Stimulated activated CD4-positive, alpha-beta T cell treated with anti-CD3 and anti-CD28 coated beads, Interleukin-1b, Interleukin-23, amount 100 ng/mL, for 4 hours (primary cell): ENCODE measurements around the gene ABCA3.

ENCODE experiments used
- DNase-seq, 2 donors: peaks; one replicate each; pipeline ENCODE4 v3.0.0-alpha.2; 2020; ENCODE audit warnings: low read depth in 2 of 2

ABCA3 gene

DNA sequence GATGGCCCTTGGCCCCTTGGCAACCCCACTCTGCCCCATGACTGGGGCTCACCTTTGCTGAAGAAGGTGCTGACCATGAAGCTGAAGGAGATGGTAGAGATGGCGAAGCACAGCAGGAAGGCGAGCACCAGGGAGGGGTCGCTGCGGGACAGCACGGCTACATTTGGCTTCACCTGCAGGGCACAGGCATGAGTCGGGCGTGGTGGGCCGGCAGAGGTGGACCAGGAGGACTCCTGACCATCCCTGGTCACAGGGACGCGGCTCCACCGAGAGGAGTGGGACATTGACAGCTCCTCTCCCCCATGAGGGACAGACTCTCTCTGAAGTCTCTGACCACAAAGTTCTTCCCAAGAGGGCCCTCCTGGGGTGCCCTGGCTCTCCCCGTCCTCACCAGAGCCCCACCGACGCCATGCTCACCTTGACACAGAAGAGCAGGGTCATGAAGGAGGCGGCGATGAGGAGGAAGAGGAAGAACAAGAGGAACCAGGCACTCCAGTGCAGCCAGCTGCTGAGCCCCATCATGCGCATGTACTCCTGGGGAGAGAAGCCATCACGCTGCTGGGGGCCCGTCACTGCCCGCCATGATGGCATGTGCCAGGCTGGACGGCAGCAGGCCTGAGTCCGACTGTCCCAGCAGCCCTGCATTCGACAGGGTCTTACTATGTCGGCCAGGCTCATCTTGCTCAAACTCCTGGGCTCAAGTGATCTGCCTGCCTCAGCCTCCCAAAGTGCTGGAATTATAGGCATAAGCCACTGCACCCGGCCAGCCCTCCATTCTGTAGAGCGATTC lies 23.1 kb downstream of the ABCA3 start:
- DNase-seq, result no peak

GRCh38 chr16:2308089-2308962 lies 32.2 kb downstream of the ABCA3 start:
- no peak for DNase-seq

DNA sequence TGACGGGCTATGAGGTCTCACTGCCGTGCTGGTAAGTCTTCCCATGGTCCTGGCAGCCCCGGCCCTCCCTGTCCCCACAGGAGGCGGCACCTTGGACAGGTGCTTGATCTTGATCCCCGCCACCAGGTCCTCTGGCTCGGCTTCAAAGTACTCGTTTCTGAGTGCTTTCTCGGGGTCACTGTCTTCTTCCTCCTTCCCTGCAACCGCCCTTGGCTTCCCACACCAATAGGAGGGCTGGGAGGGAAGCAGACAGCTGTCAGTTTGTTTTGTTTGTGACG lies 40.7 kb downstream of the ABCA3 start:
- no peak for DNase-seq

- no peak for DNase-seq
Measured at GRCh38 chr16:2299121-2299914, 41.2 kb downstream of the ABCA3 start.

DNA sequence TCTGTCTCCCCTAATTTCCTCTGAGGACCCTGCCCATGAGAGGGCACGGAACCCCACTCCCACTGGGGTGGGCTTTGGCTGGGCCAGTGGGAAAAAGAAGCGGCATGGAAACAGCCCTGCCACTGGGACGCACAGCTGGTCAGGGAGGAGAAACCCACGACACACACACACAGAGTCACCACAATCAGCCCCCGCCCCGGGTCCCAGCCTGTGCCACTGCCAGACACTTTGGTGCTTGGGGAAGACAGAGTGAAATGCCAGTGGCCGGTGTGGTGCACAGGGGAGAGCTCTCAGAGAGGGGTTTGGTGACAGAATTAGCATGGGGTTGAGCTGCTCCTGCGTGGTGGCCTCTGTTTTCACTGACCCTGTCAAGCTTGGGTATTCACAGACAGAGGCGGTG lies 41.9 kb downstream of the ABCA3 start:
- no peak for DNase-seq

DNA sequence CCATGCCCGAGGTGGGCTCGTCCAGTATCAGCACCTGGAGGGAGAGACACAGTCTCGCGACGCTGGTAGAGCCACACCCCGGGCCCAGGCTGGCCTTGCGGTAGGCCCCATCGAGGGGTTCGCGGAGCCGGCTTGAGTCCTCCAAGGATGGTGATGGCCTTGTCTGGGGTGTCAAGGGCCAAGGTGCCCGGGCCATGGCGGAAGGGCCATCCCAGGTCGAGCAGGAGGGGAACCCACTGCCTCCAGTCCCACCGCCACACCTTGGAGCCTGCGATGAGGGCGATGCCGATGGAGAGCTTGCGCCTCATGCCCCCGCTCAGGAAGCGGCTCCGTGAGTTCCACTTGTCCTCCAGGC lies 43.0 kb downstream of the ABCA3 start:
- no peak for DNase-seq

DNA sequence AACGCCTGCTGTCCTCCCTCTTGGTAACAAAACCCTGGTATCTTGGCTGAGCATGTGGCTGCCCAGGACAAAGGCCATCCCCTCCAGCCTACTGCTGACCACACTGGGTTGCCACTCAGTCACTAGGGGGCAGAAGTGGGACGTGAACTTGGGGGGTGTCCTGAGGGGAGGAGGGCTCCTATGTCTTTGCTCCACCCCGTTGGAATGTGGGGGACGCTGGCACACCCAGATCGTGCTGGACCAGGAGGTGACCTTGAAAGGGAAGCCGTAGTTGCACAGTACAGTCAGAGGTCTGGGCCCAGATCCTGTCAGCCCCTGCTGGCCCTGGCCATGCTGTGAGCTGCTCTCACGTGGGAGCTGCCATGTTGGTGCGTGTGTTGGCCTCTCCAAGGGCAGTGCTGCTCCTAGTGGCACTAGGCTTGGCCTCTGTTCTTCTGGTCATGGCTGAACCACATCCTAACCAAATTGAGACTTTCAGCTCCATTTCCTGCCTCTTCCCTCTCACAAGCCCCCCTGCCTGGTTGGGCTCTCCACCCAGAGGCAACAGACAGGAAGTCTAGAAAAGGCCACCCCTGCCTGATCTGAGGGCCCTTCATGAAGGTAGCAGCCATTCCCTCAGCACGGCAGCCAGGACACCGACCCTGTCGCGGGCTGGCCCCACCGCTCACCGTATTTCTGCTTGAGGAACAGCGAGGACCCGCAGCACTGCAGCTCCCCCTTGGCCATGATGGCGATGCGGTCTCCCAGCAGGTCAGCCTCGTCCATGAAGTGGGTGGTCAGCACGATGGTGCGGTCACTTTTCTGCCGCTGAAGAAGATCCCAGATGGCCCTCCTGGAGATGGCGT lies 43.6 kb downstream of the ABCA3 start:
- no peak for DNase-seq

GRCh38 chr16:2295056-2295798 lies 45.3 kb downstream of the ABCA3 start:
- DNase-seq, result no peak

DNA sequence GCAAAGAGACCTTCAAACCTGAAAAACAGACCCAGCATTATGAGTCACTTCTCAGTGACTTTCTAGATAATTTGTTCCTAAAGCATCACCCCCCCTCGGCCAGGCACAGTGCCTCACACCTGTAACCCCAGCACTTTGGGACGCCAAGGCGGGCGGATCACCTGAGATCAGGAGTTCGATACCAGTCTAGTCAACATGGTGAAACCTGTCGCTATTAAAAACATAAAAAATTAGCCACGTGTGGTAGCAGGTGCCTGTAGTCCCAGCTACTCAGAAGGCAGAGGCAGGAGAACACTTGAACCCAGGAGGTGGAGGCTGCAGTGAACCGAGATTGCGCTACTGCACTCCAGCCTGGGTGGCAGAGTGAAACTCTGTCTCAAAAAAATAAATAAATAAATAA lies 48.3 kb downstream of the ABCA3 start:
- no peak for DNase-seq

DNA sequence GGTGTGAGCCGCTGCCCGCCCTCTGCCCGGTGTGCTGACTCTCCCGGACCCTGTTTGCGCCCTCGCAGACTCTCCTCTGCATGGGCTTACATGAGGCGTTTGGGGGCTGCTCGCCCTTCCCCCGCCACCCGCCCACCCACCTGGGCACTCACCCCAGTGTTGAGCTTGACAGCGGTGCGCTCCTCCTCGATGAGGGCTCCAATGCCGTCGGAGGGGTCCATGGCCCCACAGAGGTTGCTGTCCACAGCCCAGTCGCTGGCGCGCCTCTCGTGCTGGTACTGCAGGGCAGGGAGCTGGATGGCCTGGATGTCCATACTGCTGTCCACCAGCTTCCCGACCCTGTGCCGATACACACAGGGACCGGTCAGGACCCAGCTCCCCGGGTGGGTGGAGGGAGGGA lies 51.2 kb downstream of the ABCA3 start:
- DNase-seq, result no peak

DNA sequence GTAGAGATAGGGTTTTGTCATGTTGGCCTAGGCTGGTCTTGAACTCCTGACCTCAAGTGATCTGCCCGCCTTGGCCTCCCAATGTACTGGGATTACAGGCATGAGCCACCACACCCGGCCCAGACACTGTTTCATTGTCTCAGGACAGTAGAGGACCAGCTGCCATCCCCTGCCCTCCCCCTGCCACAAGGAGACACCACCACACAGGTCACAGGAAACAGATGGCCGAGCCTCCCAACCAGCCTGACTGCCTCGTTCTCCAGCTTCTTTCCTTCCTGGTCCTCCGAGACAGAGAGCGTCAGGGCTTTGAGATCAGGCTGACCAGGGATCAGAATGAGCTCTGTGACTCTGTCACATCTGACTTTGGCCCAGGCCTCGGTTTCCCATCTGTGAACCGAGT lies 51.8 kb downstream of the ABCA3 start:
- DNase-seq, result no peak

- DNase-seq, result no peak
Measured at GRCh38 chr16:2287916-2288547, 52.5 kb downstream of the ABCA3 start.

DNA sequence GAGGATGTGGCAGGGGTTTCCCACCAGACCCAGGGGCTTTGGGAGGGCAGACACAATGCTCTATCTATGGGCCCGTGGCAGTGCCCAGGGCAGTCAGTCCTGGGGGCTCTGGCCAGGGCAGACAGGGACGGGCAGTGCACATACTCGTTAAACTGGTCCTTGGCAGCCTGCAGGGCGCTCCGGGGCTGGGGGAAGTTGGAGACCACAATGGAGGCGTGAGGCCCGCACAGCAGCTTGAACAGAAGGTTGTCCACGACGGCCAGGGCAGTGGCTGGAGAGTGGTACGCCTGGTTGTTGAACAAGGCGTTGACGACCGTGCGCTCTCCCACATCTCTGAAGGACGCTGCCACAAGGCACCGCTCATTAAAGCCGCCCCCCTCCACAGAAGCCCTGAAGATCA lies 54.0 kb downstream of the ABCA3 start:
- DNase-seq, result no peak

DNA sequence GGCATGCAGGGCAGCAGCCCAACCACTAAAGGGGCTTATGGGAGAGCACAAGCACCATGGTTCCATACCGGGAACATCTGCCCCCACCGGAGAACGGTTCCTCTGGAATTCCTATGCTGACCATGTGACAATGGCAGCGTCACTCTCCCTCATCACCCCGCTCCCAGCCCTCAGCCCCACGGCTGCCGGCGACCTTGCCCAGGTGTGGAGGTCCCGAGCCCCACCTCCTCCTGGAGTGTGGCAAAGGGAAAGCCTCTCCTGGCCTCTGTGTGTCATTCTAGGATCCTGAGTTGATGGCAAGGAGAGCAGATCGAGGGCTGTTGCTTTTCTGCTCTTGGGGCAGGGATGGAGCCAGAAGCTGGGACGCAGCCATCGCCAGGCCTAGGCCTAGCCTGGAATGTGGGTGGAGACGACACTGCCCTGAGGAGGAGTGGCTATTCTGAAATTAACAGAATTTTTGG lies 54.8 kb downstream of the ABCA3 start:
- DNase-seq, result no peak

- no peak for DNase-seq
Measured at GRCh38 chr16:2284797-2285576, 55.5 kb downstream of the ABCA3 start.

GRCh38 chr16:2284001-2284770 lies 56.3 kb downstream of the ABCA3 start:
- DNase-seq, result no peak

GRCh38 chr16:2282866-2283555 lies 57.5 kb downstream of the ABCA3 start:
- DNase-seq, result no peak

- DNase-seq, result no peak
Measured at GRCh38 chr16:2282262-2282661, 58.3 kb downstream of the ABCA3 start.
